OCI-LY7 (cell line): ENCODE results near the gene TRAPPC3L. TPM values are rescaled to one million over a fixed set of nuclear protein-coding genes. Genes with fewer than 3 reads are reported as not detected.

Experiments used
- BruUV-seq: library from RNA; stranded (reverse); fragments of 400-500 nt; replicated peaks from 2 replicates; lab custom pipeline; 2021; lab: Mats Ljungman, UMichigan
- CTCF ChIA-PET: fragments of 300-600 bp; sonication (Branson Sonifier 250); formaldehyde crosslinking; loops from one replicate; lab custom pipeline; 2022; ENCODE audit warnings: antibody characterized with exemption; ENCODE audit not compliant: unreplicated experiment; lab: Charles Lee
- POLR2A ChIA-PET: fragments of 300-600 bp; sonication (Branson Sonifier 250); formaldehyde crosslinking; loops from one replicate; lab custom pipeline; 2022; ENCODE audit warnings: antibody characterized with exemption; lab: Charles Lee
- DNase-seq: peaks from one replicate; pipeline ENCODE4 v3.0.0-alpha.2; 2015; ENCODE audit warnings: low spot score
- H2AFZ ChIP-seq: fragments of 200-600 bp; sonication (generic), shearing (Covaris generic); 2 replicates; pipeline ENCODE4 v1.6.1; 2014; ENCODE audit warnings: mild to moderate bottlenecking, antibody characterized with exemption, low read length, moderate library complexity
- H3K27ac ChIP-seq: fragments of 200-600 bp; sonication (generic); 2 replicates; pipeline ENCODE4 v1.5.1; 2014; ENCODE audit warnings: mixed run types, low read depth, mild to moderate bottlenecking, moderate library complexity, low read length, inconsistent platforms; ENCODE audit not compliant: poor library complexity, severe bottlenecking
- H3K36me3 ChIP-seq: fragments of 200-600 bp; sonication (generic); 2 replicates; pipeline ENCODE4 v1.6.1; 2014; ENCODE audit warnings: mild to moderate bottlenecking, antibody characterized with exemption, low read length, moderate library complexity, mixed read lengths; ENCODE audit not compliant: insufficient read depth
- H3K4me1 ChIP-seq: fragments of 200-600 bp; sonication (generic); 2 replicates; pipeline ENCODE4 v1.5.1; 2014; ENCODE audit warnings: mild to moderate bottlenecking, low read length; ENCODE audit not compliant: insufficient read depth, poor library complexity, severe bottlenecking
- H3K4me2 ChIP-seq: fragments of 200-600 bp; sonication (generic); 2 replicates; pipeline ENCODE4 v1.6.1; 2014; ENCODE audit warnings: mild to moderate bottlenecking, low read length
- H3K4me3 ChIP-seq: fragments of 200-600 bp; sonication (generic); 2 replicates; pipeline ENCODE4 v1.5.1; 2014; ENCODE audit warnings: mild to moderate bottlenecking, low read depth, low read length; ENCODE audit not compliant: poor library complexity, severe bottlenecking
- H3K79me2 ChIP-seq: fragments of 200-600 bp; sonication (generic); 2 replicates; pipeline ENCODE4 v1.6.1; 2016; ENCODE audit warnings: low read depth, mild to moderate bottlenecking, low read length, moderate library complexity, mixed read lengths; ENCODE audit not compliant: insufficient read depth
- H3K9me2 ChIP-seq: fragments of 200-600 bp; sonication (generic); 2 replicates; pipeline ENCODE4 v1.6.1; 2016; ENCODE audit warnings: mild to moderate bottlenecking, low read length, mixed read lengths; ENCODE audit not compliant: insufficient read depth
- H3K9me3 ChIP-seq: fragments of 200-600 bp; sonication (generic); 2 replicates; pipeline ENCODE4 v1.6.1; 2014; ENCODE audit warnings: mild to moderate bottlenecking, mixed run types, low read length, mixed read lengths
- H4K20me1 ChIP-seq: fragments of 200-600 bp; sonication (generic); 2 replicates; pipeline ENCODE4 v1.6.1; 2014; ENCODE audit warnings: mild to moderate bottlenecking, antibody characterized with exemption, low read length, moderate library complexity, mixed read lengths; ENCODE audit not compliant: insufficient read depth
- CTCF ChIP-seq: fragments of 200-600 bp; sonication (generic); conservative IDR thresholded peaks from 2 replicates; pipeline ENCODE4 v1.5.1; 2014; ENCODE audit warnings: mild to moderate bottlenecking, antibody characterized with exemption, low read length, moderate library complexity, mixed read lengths
- EZH2phosphoT487 ChIP-seq: fragments of 200-600 bp; sonication (generic); IDR thresholded peaks from 2 replicates; pipeline ENCODE4 v1.6.1; 2018; ENCODE audit warnings: low read depth, borderline replicate concordance, mild to moderate bottlenecking, mixed run types, antibody characterized with exemption, low read length, moderate library complexity, mixed read lengths
- intact Hi-C: fragments of 100-400 bp; cut with micrococcal nuclease; formaldehyde crosslinking; loops from one replicate; pipeline ENCODE4 v1.10.0; 2022; ENCODE audit not compliant: unreplicated experiment
- total RNA-seq, 2 experiments: library from RNA; depleted of rRNA in 1 of 2; stranded (reverse); fragments of >200 nt in 1 of 2; shearing (Covaris generic) in 1 of 2; gene quantifications; 2 replicates each; pipeline ENCODE4 v1.2.3, GENCODE V29; 2014 to 2022

TRAPPC3L gene
- total RNA-seq, 2 experiments from 2014 or later, result not detected

- no peak overlapping the region for H3K4me2 ChIP-seq
- no TSS peak for BruUV-seq
- no peaks in the 10 kb centered on the region for H3K4me1 ChIP-seq
- no peaks in the 10 kb centered on the region for H3K36me3 ChIP-seq
- H2AFZ ChIP-seq, result no peak overlapping the region
- H3K4me3 ChIP-seq, result no peak overlapping the region
- H3K9me2 ChIP-seq, result no peaks in the 10 kb centered on the region
- H3K9me3 ChIP-seq, result no peaks in the 10 kb centered on the region
- no peak for DNase-seq
- POLR2A ChIA-PET, result interaction anchor here (0.6 to 2.1 kb wide), 3 partner anchors 10 to 323 kb away, joined by 3 to 8 read pairs (median 6); no protein-coding TSS in a partner anchor
- H3K27ac ChIP-seq, result no peak overlapping the region
- CTCF ChIA-PET, result no interaction called here
- no peaks in the 10 kb centered on the region for H3K79me2 ChIP-seq
- intact Hi-C loops, result no loop called here
- TF ChIP-seq CTCF (no peak), EZH2phosphoT487 (no peak)
- no peaks in the 10 kb centered on the region for H4K20me1 ChIP-seq
These were observed 33.3 kb downstream of the TRAPPC3L start for GRCh38 chr6:116512111-116512559.

GRCh38 chr6:116511424-116512110 is 33.9 kb downstream of the TRAPPC3L start, which contains the start of gene CALHM5:
Gene CALHM5, plus strand, starts transcription at chr6:116511639. Its CDS starts 58 bp downstream, at chr6:116511697.
- TF ChIP-seq CTCF, result peak; percentile 62
- no peak for TF ChIP-seq EZH2phosphoT487
- Histone ChIP-seq H3K36me3 (no peaks in the 10 kb centered on the region), H3K9me2 (no peaks in the 10 kb centered on the region), H3K4me1 (no peaks in the 10 kb centered on the region), H3K27ac (no peak within 1 kb of the TSS), H3K9me3 (no peaks in the 10 kb centered on the region), H3K4me3 (no peak within 1 kb of the TSS), H3K79me2 (no peaks in the 10 kb centered on the region), H4K20me1 (no peaks in the 10 kb centered on the region), H3K4me2 (no peak within 1 kb of the TSS), H2AFZ (no peak within 1 kb of the TSS)
- no TSS peak for BruUV-seq
- CTCF ChIA-PET, result no interaction called here
- POLR2A ChIA-PET, result interaction anchor here (1.8 to 2.1 kb wide), 2 partner anchors 11 to 16 kb away, joined by 6 to 8 read pairs; no protein-coding TSS in a partner anchor
- no peak for DNase-seq
- intact Hi-C loops, result no loop called here

- H3K4me3 ChIP-seq, result no peak overlapping the region
- H3K36me3 ChIP-seq, result no peaks in the 10 kb centered on the region
- DNase-seq, result no peak
- ChIA-PET CTCF (no interaction called here), POLR2A (no interaction called here)
- H3K4me1 ChIP-seq, result no peaks in the 10 kb centered on the region
- no peaks in the 10 kb centered on the region for H3K9me3 ChIP-seq
- intact Hi-C loops, result no loop called here
- H3K27ac ChIP-seq, result no peak overlapping the region
- H2AFZ ChIP-seq, result no peak overlapping the region
- no peak for TF ChIP-seq CTCF
- no peak for TF ChIP-seq EZH2phosphoT487
- no TSS peak for BruUV-seq
- H4K20me1 ChIP-seq, result no peaks in the 10 kb centered on the region
- no peaks in the 10 kb centered on the region for H3K79me2 ChIP-seq
- no peaks in the 10 kb centered on the region for H3K9me2 ChIP-seq
- no peak overlapping the region for H3K4me2 ChIP-seq
These were observed 37.0 kb downstream of the TRAPPC3L start for GRCh38 chr6:116508527-116508926.
